Esophagus squamous epithelium (tissue), 5 donors: ENCODE measurements around the gene ATG14. TPM values are rescaled to one million over a fixed set of nuclear protein-coding genes. Genes with fewer than 3 reads are reported as not detected.

ENCODE experiments used
- DNase-seq: peaks from one replicate; lab custom pipeline; 2025; lab: John Stamatoyannopoulos, UW
- H3K27ac ChIP-seq, 4 donors: fragments of 200-600 bp; sonication (generic); one replicate each; pipeline ENCODE4 v1.5.1; 2016 to 2019; ENCODE audit warnings: mild to moderate bottlenecking in 1 of 4
- H3K27me3 ChIP-seq, 4 donors: fragments of 200-600 bp; sonication (generic); 1 replicate in 3 of 4; 2 replicates in 1 of 4; pipeline versions ENCODE4 v1.5.1 to v1.6.0; 2017 to 2021; ENCODE audit warnings: antibody characterized with exemption in 1 of 4
- H3K36me3 ChIP-seq, 3 donors: fragments of 200-600 bp; sonication (generic); one replicate each; pipeline ENCODE4 v1.5.1; 2016 to 2019
- H3K4me1 ChIP-seq, 3 donors: fragments of 200-600 bp; sonication (generic); one replicate each; pipeline ENCODE4 v1.5.1; 2017 to 2019
- H3K4me3 ChIP-seq, 4 donors: fragments of 200-600 bp; sonication (generic); 1 replicate in 3 of 4; 2 replicates in 1 of 4; pipeline ENCODE4 v1.5.1; 2016 to 2019; ENCODE audit warnings: mild to moderate bottlenecking in 2 of 4, moderate library complexity in 1 of 4
- H3K9me3 ChIP-seq, 3 donors: fragments of 200-600 bp; sonication (generic); one replicate each; pipeline ENCODE4 v1.5.1; 2016 to 2019
- POLR2A ChIP-seq, 4 donors: fragments of 450-650 bp; IDR thresholded peaks; one replicate each; pipeline ENCODE4 v1.6.1; 2017; ENCODE audit warnings: antibody characterized with exemption in 4 of 4, mild to moderate bottlenecking in 4 of 4, moderate library complexity in 3 of 4
- WGBS, 2 donors: methylation state at CpG; one replicate each; pipeline ENCODE4 v1.1.5; 2018; 5-methylcytosine and 5-hydroxymethylcytosine counted together
- intact Hi-C: fragments of 100-400 bp; cut with DNase I; formaldehyde crosslinking; loops from one replicate; pipeline ENCODE4 v1.15.0; 2022
- total RNA-seq, 4 donors: library from RNA; depleted of rRNA; stranded (reverse); fragments of >200 nt; gene quantifications; one replicate each; pipeline ENCODE4 v1.1.0, GENCODE V29; 2016
- TF ChIP-seq, protein P1 (sequence below), 6 experiments: fragments of 450-650 bp in 4 of 6; fragments of 200-600 bp in 2 of 6; sonication (generic) in 2 of 6; IDR thresholded peaks; one replicate each; pipeline ENCODE4 v1.5.1; 2016 to 2019; ENCODE audit warnings: antibody characterized with exemption in 6 of 6, mild to moderate bottlenecking in 4 of 6, moderate library complexity in 4 of 6
- donor health status: DM: yes; HTN: yes; CAD: no.

Gene ATG14
- total RNA-seq, 4 donors from 2014 or later, result 4.6 to 12.8 (median 7.5) TPM

DNA sequence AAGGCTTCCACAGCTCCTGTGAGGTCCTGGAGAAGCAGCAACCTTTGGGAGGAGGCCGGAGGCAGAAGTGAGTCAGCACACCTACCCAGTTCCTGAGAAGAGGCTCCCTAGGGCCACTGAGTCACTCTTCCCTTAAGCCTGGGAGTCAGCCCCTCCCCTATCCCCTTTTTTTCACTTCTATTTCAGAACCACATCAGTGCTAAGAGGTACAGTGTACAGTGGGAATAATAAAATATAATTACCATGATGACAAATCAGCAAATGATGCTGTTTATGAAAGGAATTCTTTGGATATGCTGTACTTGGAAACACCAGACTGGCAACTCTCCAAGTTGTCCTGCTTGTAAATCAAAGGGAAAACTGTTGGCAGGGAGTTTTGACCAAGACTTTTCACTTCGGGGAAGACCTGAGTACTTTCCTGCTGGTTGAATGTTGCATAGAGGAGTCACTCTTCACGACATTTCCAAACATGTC is 36.5 kb upstream of the ATG14 start:
- Histone ChIP-seq H3K36me3 (no peaks in the 10 kb centered on the region), H3K4me3 (no peak overlapping the region), H3K4me1 (peaks cover 6 to 69% (median 32%) of the 10 kb centered on the region in 3 donors), H3K27me3 (no peaks in the 10 kb centered on the region), H3K27ac (peak overlapping the region; percentile 22 to 56 (median 46)), H3K9me3 (no peaks in the 10 kb centered on the region)
- intact Hi-C loops, result loop anchor here (10.0 kb wide), 1 partner anchor 1027 kb away; no protein-coding TSS in a partner anchor
- TF ChIP-seq, protein P1, sequence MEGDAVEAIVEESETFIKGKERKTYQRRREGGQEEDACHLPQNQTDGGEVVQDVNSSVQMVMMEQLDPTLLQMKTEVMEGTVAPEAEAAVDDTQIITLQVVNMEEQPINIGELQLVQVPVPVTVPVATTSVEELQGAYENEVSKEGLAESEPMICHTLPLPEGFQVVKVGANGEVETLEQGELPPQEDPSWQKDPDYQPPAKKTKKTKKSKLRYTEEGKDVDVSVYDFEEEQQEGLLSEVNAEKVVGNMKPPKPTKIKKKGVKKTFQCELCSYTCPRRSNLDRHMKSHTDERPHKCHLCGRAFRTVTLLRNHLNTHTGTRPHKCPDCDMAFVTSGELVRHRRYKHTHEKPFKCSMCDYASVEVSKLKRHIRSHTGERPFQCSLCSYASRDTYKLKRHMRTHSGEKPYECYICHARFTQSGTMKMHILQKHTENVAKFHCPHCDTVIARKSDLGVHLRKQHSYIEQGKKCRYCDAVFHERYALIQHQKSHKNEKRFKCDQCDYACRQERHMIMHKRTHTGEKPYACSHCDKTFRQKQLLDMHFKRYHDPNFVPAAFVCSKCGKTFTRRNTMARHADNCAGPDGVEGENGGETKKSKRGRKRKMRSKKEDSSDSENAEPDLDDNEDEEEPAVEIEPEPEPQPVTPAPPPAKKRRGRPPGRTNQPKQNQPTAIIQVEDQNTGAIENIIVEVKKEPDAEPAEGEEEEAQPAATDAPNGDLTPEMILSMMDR (IDR thresholded peaks at IDR 0.05), result no peak
- no peak for TF ChIP-seq POLR2A (IDR thresholded peaks at IDR 0.05)
- no peak for DNase-seq
- WGBS, 2 donors, result 13 to 22% methylated on average over 3 of the region's 3 CpGs

DNA sequence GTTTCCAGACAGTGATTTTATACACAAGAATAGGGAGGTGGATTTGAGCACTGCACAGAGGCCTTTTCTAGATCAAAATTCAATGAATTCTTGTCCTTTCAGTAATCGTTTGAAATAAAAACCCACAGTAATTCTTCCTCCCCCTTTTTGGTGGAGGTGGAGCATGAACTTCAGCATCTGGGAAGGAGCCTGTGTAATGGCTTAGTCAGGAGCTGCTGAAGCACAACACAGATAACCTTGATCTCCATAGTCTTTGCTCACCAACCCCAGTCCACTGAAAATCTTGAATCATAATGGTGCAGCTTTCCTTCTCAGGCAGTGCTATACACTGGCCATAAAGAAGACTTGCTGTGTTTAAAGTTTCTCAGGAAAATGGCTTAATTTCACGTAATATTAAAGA is 35.2 kb upstream of the ATG14 start:
- Histone ChIP-seq H3K4me1 (peaks cover 6 to 57% (median 30%) of the 10 kb centered on the region in 3 donors), H3K27ac (peak overlapping the region in 1 of 4 donors; percentile 42)
- DNase-seq, result no peak

DNA sequence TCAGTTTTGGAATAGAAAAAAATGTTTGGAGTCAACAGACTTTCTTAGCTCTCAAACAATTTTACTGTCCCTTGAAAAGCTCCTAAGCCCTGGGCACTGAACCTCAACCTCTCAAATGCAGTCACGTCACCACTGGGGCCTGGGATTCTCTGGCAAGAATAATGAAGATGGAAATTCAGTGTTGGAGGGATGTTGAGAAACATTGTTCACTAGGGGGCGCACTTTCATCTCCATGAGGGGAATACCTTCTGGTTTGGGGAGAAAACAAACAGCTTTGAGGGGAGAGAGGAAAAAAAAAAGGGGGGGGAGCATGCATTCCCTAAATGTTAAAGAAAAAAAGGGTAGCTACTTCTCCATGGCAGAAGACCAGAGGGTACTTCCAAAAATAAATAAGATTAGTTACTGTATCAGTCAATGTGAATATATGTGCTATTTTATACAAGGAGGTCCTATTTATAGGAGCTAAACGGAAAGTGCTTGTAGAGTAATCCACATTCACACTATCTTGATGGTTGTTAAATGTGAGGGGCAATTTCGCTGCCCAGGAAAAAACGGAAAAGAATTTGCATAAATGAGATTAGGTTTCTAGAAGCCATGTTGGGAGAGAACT is 34.6 kb upstream of the ATG14 start:
- no peak for DNase-seq

More for the DNA sequence above, 35.2 kb upstream of the ATG14 start:
- TF ChIP-seq, protein P1 (IDR thresholded peaks at IDR 0.05), result no peak
- no peak for TF ChIP-seq POLR2A (IDR thresholded peaks at IDR 0.05)
- Histone ChIP-seq H3K4me3 (no peak overlapping the region), H3K27me3 (no peaks in the 10 kb centered on the region), H3K9me3 (no peaks in the 10 kb centered on the region), H3K36me3 (no peaks in the 10 kb centered on the region)
- intact Hi-C loops, result loop anchor here (10.0 kb wide), 1 partner anchor 1028 kb away; no protein-coding TSS in a partner anchor
- 45 to 57% methylated on average over 2 of the region's 2 CpGs for WGBS, 2 donors

DNA sequence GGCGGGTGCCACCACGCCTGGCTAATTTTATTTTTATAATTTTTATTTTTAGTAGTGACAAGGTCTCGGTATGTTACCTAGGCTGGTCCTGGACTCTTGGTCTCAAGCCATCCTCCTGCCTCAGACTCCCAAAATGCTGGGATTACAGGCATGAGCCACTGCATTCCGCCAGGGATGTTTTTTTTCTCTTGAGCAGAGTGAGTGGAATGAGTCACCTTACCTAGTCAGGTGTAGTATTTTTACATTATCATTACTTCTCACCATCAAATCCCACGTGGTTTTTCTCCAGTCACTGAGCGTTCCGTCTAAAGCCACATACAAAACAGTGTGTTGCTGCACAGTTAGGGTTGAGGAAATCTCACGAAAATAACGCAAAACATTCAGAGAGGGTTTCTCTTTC is 29.7 kb upstream of the ATG14 start:
- Histone ChIP-seq H3K36me3 (no peaks in the 10 kb centered on the region), H3K9me3 (no peaks in the 10 kb centered on the region), H3K27me3 (peaks cover 0 to 27% (median 0%) of the 10 kb centered on the region in 4 donors), H3K27ac (no peak overlapping the region), H3K4me1 (peaks cover 0 to 2% (median 0%) of the 10 kb centered on the region in 3 donors), H3K4me3 (no peak overlapping the region)
- intact Hi-C loops, result loop anchor here (10.0 kb wide), 1 partner anchor 1034 kb away; no protein-coding TSS in a partner anchor
- TF ChIP-seq POLR2A (IDR thresholded peaks at IDR 0.05), result no peak
- TF ChIP-seq, protein P1 (IDR thresholded peaks at IDR 0.05), result no peak
- DNase-seq, result no peak
- 80 to 86% methylated on average over 9 of the region's 9 CpGs for WGBS, 2 donors

More for the DNA sequence above, 34.6 kb upstream of the ATG14 start:
- WGBS, 2 donors, result 15 to 25% methylated on average over 5 of the region's 5 CpGs
- H3K36me3 ChIP-seq, result no peaks in the 10 kb centered on the region
- H3K9me3 ChIP-seq, result no peaks in the 10 kb centered on the region
- no peak overlapping the region for H3K4me3 ChIP-seq
- intact Hi-C loops, result loop anchor here (10.0 kb wide), 1 partner anchor 1029 kb away; no protein-coding TSS in a partner anchor
- H3K27ac ChIP-seq, result no peak overlapping the region
- no peak for TF ChIP-seq POLR2A (IDR thresholded peaks at IDR 0.05)
- TF ChIP-seq, protein P1 (IDR thresholded peaks at IDR 0.05), result peak; percentile 30 to 72 (median 66)
- H3K4me1 ChIP-seq, result peaks cover 6 to 51% (median 24%) of the 10 kb centered on the region in 3 donors
- peaks cover 0 to under 1% (median 0%) of the 10 kb centered on the region in 4 donors for H3K27me3 ChIP-seq

DNA sequence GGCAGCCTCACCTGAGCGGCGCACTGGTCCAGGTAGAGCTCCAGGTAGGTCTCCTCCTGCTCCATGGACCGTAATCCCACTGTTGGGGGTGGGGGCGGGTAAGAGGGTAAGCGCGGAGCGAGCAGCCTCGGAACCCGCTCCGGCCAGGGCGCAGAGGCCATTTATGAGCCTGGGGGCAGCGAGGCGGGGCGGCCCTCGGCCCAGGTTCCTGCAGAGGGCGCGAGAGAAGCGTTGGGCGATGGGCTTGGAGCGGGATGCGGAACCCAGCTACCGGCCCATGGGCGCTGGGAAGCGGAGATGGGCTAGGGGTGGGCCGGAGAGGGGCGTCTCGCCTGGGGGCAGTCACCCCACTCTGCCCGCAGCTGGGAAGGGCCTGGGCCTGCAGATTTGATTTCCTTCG is 28.8 kb upstream of the ATG14 start, which contains the start of gene TBPL2:
TBPL2 (minus strand) TSS at position 232 of the 400 bp plus-strand sequence; CDS start at position 65, 167 bp downstream.
- no peak for DNase-seq
- peaks cover 0 to 27% (median 0%) of the 10 kb centered on the region in 4 donors for H3K27me3 ChIP-seq
- TF ChIP-seq, protein P1 (IDR thresholded peaks at IDR 0.05), result no peak
- no peak for TF ChIP-seq POLR2A (IDR thresholded peaks at IDR 0.05)
- no peaks in the 10 kb centered on the region for H3K4me1 ChIP-seq
- H3K36me3 ChIP-seq, result no peaks in the 10 kb centered on the region
- intact Hi-C loops, result loop anchor here (10.0 kb wide), 1 partner anchor 1034 kb away; no protein-coding TSS in a partner anchor
- no peak within 1 kb of the TSS for H3K4me3 ChIP-seq
- WGBS, 2 donors, result 30 to 51% methylated on average over 16 to 20 of the region's 29 CpGs
- H3K27ac ChIP-seq, result no peak within 1 kb of the TSS
- H3K9me3 ChIP-seq, result no peaks in the 10 kb centered on the region
